Psoas muscle (tissue), 8 donors: Measurements from ENCODE around the gene SHF. TPM values are rescaled to one million over a fixed set of nuclear protein-coding genes. Genes with fewer than 3 reads are reported as not detected.

Experiments used
- ATAC-seq, 4 donors: fragments of 200-7000 bp; cut with Tn5 transposase; one replicate each; pipeline ENCODE4 v1.9.1; 2020; ENCODE audit warnings: moderate library complexity in 3 of 4, mild to moderate bottlenecking in 2 of 4
- DNase-seq, 2 donors: peaks; one replicate each; pipeline ENCODE4 v3.0.0-alpha.2; 2020
- H3K27ac ChIP-seq: fragments of 200-600 bp; one replicate; pipeline ENCODE4 v1.8.0; 2022
- H3K27me3 ChIP-seq, 3 donors: fragments of 200-600 bp in 1 of 3; one replicate each; pipeline versions ENCODE4 v1.6.1 to v1.8.0; 2013 to 2022; ENCODE audit warnings: low read length in 2 of 3, mild to moderate bottlenecking in 2 of 3, moderate library complexity in 1 of 3; ENCODE audit not compliant: insufficient read depth in 3 of 3
- H3K36me3 ChIP-seq, 2 donors: fragments of 200-600 bp in 1 of 2; one replicate each; pipeline versions ENCODE4 v1.6.1 to v1.8.0; 2013 to 2022; ENCODE audit warnings: low read depth in 1 of 2, mild to moderate bottlenecking in 1 of 2, moderate library complexity in 1 of 2; ENCODE audit not compliant: insufficient read depth in 1 of 2
- H3K4me1 ChIP-seq: fragments of 200-600 bp; one replicate; pipeline ENCODE4 v1.8.0; 2022
- H3K4me3 ChIP-seq: fragments of 200-600 bp; one replicate; pipeline ENCODE4 v1.8.0; 2022; ENCODE audit warnings: mild to moderate bottlenecking
- H3K9me3 ChIP-seq: fragments of 200-600 bp; one replicate; pipeline ENCODE4 v1.8.0; 2022
- WGBS, 3 donors: extraction: QIAGEN DNeasy Blood & Tissue Kit; methylation state at CpG; one replicate each; pipeline versions ENCODE4 v1.1.6 to v1.1.7; 2013; 5-methylcytosine and 5-hydroxymethylcytosine counted together
- intact Hi-C, 2 donors: fragments of 100-400 bp; cut with DNase I; formaldehyde crosslinking; loops; one replicate each; pipeline versions ENCODE4 v1.11.0 to v1.14.2; 2022
- polyA plus RNA-seq, 3 donors: library from polyadenylated mRNA; stranded (reverse); fragments of 200-250 nt; gene quantifications; one replicate each; pipeline ENCODE4 v1.2.3, GENCODE V29; 2013
- total RNA-seq, 4 donors: library from RNA; stranded (reverse); fragmentation: NEBNext Ultra II Directional in 2 of 4; extraction: Animal tissue kit (Norgen Biotek cat#: 25700) in 2 of 4; gene quantifications; one replicate each; pipeline versions ENCODE4 v1.2.1 to v1.2.4, GENCODE V29; 2021 to 2023
- TF ChIP-seq, protein P1 (sequence below): fragments of 200-600 bp; IDR thresholded peaks from one replicate; pipeline ENCODE4 v1.8.0; 2022; ENCODE audit warnings: antibody characterized with exemption
- donor health status: healthy with polysubstance abuse.
- donor health status: DM: no; HTN: no; CAD: no; lungs with moderate emphysema.
- donor health status: Bipolar disorder and iron deficiency.
- donor health status: healthy.
- donor health status: DM: yes; HTN: yes; CAD: no.
- donor health status: DM: no; HTN: no; CAD: no.
- donor health status: DM: no; HTN: no; CAD: no.
- donor health status: DM: yes; HTN: yes; CAD: no.

The SHF gene
- total and polyA plus RNA-seq, 7 donors, result 0.73 to 4.0 (median 1.7) TPM

DNA sequence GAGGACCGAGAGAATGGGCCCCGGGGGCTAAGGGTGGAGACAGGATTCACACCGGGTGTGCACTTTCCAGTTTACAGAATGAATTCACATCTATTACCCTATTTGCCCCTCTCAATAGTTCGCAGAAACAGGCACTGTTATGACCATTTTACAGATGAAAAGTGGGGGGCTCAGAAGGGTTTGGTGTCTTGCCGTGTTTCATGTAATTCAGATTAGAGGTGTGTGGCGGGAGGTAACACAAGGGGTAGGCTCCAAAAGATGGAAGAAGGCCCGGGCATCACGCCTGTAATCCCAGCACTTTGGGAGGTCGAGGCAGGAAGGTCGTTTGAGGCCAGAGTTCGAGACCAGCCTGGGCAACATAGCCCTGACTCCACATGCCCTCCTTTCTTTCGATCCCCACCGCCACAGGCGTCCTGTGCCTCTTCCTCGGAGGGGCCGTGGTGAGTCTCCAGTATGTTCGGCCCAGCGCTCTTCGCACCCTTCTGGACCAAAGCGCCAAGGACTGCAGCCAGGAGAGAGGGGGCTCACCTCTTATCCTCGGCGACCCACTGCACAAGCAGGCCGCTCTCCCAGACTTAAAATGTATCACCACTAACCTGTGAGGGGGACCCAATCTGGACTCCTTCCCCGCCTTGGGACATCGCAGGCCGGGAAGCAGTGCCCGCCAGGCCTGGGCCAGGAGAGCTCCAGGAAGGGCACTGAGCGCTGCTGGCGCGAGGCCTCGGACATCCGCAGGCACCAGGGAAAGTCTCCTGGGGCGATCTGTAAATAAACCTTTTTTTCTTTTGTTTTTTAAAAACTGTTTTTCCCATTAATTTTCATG lies 70.2 kb downstream of the SHF start:
- no peak overlapping the region for H3K27ac ChIP-seq
- peak overlapping the region; percentile 49 for H3K4me3 ChIP-seq
- H3K9me3 ChIP-seq, result no peaks in the 10 kb centered on the region
- H3K36me3 ChIP-seq, result no peaks in the 10 kb centered on the region
- peaks cover 19% of the 10 kb centered on the region for H3K4me1 ChIP-seq
- TF ChIP-seq, protein P1, sequence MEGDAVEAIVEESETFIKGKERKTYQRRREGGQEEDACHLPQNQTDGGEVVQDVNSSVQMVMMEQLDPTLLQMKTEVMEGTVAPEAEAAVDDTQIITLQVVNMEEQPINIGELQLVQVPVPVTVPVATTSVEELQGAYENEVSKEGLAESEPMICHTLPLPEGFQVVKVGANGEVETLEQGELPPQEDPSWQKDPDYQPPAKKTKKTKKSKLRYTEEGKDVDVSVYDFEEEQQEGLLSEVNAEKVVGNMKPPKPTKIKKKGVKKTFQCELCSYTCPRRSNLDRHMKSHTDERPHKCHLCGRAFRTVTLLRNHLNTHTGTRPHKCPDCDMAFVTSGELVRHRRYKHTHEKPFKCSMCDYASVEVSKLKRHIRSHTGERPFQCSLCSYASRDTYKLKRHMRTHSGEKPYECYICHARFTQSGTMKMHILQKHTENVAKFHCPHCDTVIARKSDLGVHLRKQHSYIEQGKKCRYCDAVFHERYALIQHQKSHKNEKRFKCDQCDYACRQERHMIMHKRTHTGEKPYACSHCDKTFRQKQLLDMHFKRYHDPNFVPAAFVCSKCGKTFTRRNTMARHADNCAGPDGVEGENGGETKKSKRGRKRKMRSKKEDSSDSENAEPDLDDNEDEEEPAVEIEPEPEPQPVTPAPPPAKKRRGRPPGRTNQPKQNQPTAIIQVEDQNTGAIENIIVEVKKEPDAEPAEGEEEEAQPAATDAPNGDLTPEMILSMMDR, result no peak
- 27 to 37% (median 37%) methylated on average over 32 to 33 of the region's 33 CpGs for WGBS, 3 donors
- intact Hi-C loops, result no loop called here
- ATAC-seq (peak; percentile 21 to 48 (median 32)), DNase-seq (no peak)
- H3K27me3 ChIP-seq, result peaks cover 0 to 78% (median 34%) of the 10 kb centered on the region in 3 donors

Other genes starting within 250 kb of the SHF start
- gene TERB2, start 231.3 kb downstream of the SHF start, total RNA-seq, result not detected
- not detected for gene TERB2, start 231.3 kb downstream of the SHF start, polyA plus RNA-seq
- 1 to 10 TPM; 3.5 to 7.7 (median 5.7) TPM for gene SORD, start 164.8 kb downstream of the SHF start, total RNA-seq
- gene SORD, start 164.8 kb downstream of the SHF start, polyA plus RNA-seq, result 1 to 10 TPM; 2.7 to 8.9 (median 2.7) TPM
- under 1 TPM in 2 of 4 donors, not detected in 2; 0.04 to 0.73 TPM for gene DUOX2, start 73.8 kb downstream of the SHF start, total RNA-seq
- under 1 TPM; 0.01 to 0.06 (median 0.01) TPM for gene DUOX2, start 73.8 kb downstream of the SHF start, polyA plus RNA-seq
- not detected for gene DUOXA2, start 73.6 kb downstream of the SHF start, total RNA-seq
- under 1 TPM in 1 of 3 donors, not detected in 2; 0.11 TPM for gene DUOXA2, start 73.6 kb downstream of the SHF start, polyA plus RNA-seq
- under 1 TPM in 2 of 4 donors, not detected in 2; 0.44 to 0.56 TPM for gene DUOXA1, start 58.1 kb downstream of the SHF start, total RNA-seq
- gene DUOXA1, start 58.1 kb downstream of the SHF start, polyA plus RNA-seq, result under 1 TPM in 2 of 3 donors, not detected in 1; 0.04 to 0.05 TPM
- under 1 TPM; 0.46 to 0.94 (median 0.59) TPM for gene DUOX1, start 58.0 kb downstream of the SHF start, total RNA-seq
- gene DUOX1, start 58.0 kb downstream of the SHF start, polyA plus RNA-seq, result under 1 TPM; 0.03 to 0.18 (median 0.17) TPM
- gene SLC28A2, start 64.3 kb upstream of the SHF start, total RNA-seq, result not detected
- gene SLC28A2, start 64.3 kb upstream of the SHF start, polyA plus RNA-seq, result under 1 TPM in 1 of 3 donors, not detected in 2; 0.01 TPM
- gene GATM, start 190.6 kb upstream of the SHF start, total RNA-seq, result 10 to 100 TPM; 20.8 to 41.3 (median 26.2) TPM
- gene GATM, start 190.6 kb upstream of the SHF start, polyA plus RNA-seq, result 10 to 100 TPM; 13.1 to 21.4 (median 16.5) TPM